Measurements from ENCODE around the gene TXNRD1. TPM values are rescaled to one million over a fixed set of nuclear protein-coding genes. Genes with fewer than 3 reads are reported as not detected.

TXNRD1 gene
- 441 and 625 TPM in 2 replicates for total RNA-seq

GRCh38 chr12:104215638-104216297 lies at the start of gene TXNRD1:
Gene TXNRD1, plus strand, starts transcription at chr12:104215779. Its CDS starts 24 bp downstream, at chr12:104215803.

GRCh38 chr12:104303538-104304151 lies 88.1 kb downstream of the TXNRD1 start, which contains the start of gene EID3:
Gene EID3, plus strand, starts transcription at chr12:104303739. Its CDS starts 196 bp downstream, at chr12:104303935.

Other genes starting within 250 kb of the TXNRD1 start
- gene TDG, start 249.9 kb upstream of the TXNRD1 start, total RNA-seq, result 19.8 and 41.0 TPM in 2 replicates
- 0.32 and 1.4 TPM in 2 replicates for gene GLT8D2, start 165.6 kb upstream of the TXNRD1 start, total RNA-seq
- gene HCFC2, start 151.2 kb upstream of the TXNRD1 start, total RNA-seq, result 14.6 and 28.5 TPM in 2 replicates
- 10.4 and 19.6 TPM in 2 replicates for gene NFYB, start 77.6 kb upstream of the TXNRD1 start, total RNA-seq
- 5.0 and 17.6 TPM in 2 replicates for gene EID3, start 88.0 kb downstream of the TXNRD1 start, total RNA-seq
- gene CHST11, start 241.2 kb downstream of the TXNRD1 start, total RNA-seq, result 6.0 and 7.7 TPM in 2 replicates